HepG2 (cell line): Measurements from ENCODE around the gene JAKMIP3. TPM values are rescaled to one million over a fixed set of nuclear protein-coding genes. Genes with fewer than 3 reads are reported as not detected.

Source experiments
- ATAC-seq: fragments of 200-7000 bp; cut with Tn5 transposase; 3 replicates; pipeline ENCODE4 v1.9.1; 2020; ENCODE audit warnings: mild to moderate bottlenecking, moderate library complexity
- BruUV-seq: library from RNA; stranded (reverse); fragments of 400-500 nt; replicated peaks from 2 replicates; lab custom pipeline; 2021; lab: Mats Ljungman, UMichigan
- CTCF ChIA-PET: fragments of 300-600 bp; formaldehyde crosslinking; extraction: SDS; loops from one replicate; lab custom pipeline; 2021; ENCODE audit warnings: low total read pairs, inconsistent platforms, low intra/inter-chr PET ratio; lab: Yijun Ruan, JAX
- POLR2A ChIA-PET: fragments of 350-600 bp; sonication (Branson Sonifier 250); formaldehyde crosslinking; loops from one replicate; lab custom pipeline; 2020; ENCODE audit warnings: antibody characterized with exemption, inconsistent platforms; lab: Yijun Ruan, JAX
- DNase-seq: peaks from one replicate; pipeline ENCODE4 v3.0.0-alpha.2; 2015; ENCODE audit warnings: low spot score
- FAIRE-seq: peaks from 3 replicates; lab custom pipeline; 2011; peaks lifted over from hg19 to GRCh38; lab: Jason Lieb, UNC
- H2AFZ ChIP-seq: one replicate; pipeline ENCODE4 v1.6.1; 2011; ENCODE audit warnings: low read length, inconsistent platforms
- H3K27ac ChIP-seq: fragments of 300-600 bp; 3 replicates; pipeline ENCODE4 v1.8.0; 2011; ENCODE audit warnings: mixed run types, mild to moderate bottlenecking, mixed read lengths, low read length, inconsistent platforms; ENCODE audit not compliant: insufficient read depth; ENCODE audit errors: extremely low read length
- H3K27me3 ChIP-seq, 2 experiments: fragments of 200-600 bp in 1 of 2; 2 replicates in 1 of 2; 3 replicates in 1 of 2; pipeline versions ENCODE4 v1.6.0 to v1.8.0; 2011; ENCODE audit warnings: low read length in 2 of 2, mild to moderate bottlenecking in 2 of 2, moderate library complexity in 2 of 2, inconsistent platforms in 1 of 2; ENCODE audit not compliant: insufficient read depth in 2 of 2, control insufficient read depth in 1 of 2
- H3K36me3 ChIP-seq, 2 experiments: fragments of 200-600 bp in 1 of 2; replicated peaks in 1 of 2; 2 replicates in 1 of 2; 3 replicates in 1 of 2; pipeline versions ENCODE4 v1.5.1 to v1.8.0; 2011; ENCODE audit warnings: low read length in 2 of 2, inconsistent platforms in 1 of 2; ENCODE audit not compliant: insufficient read depth in 2 of 2, control insufficient read depth in 1 of 2
- H3K4me1 ChIP-seq: 2 replicates; pipeline ENCODE4 v1.5.1; 2012; ENCODE audit warnings: low read length, inconsistent platforms; ENCODE audit not compliant: insufficient read depth
- H3K4me2 ChIP-seq: 2 replicates; pipeline ENCODE4 v1.6.0; 2011; ENCODE audit warnings: low read depth, low read length, inconsistent platforms
- H3K4me3 ChIP-seq, 3 experiments: fragments of 200-600 bp in 1 of 3; sonication (generic), shearing (Covaris generic) in 1 of 3; replicated peaks in 1 of 3; 2 replicates each; pipeline ENCODE4 v1.5.1; 2011 to 2016; ENCODE audit warnings: low read length in 3 of 3, inconsistent platforms in 2 of 3, low read depth in 2 of 3, mild to moderate bottlenecking in 2 of 3, control low read depth in 1 of 3, mixed read lengths in 1 of 3; ENCODE audit not compliant: insufficient read depth in 1 of 3
- H3K79me2 ChIP-seq: one replicate; pipeline ENCODE4 v1.6.1; 2011; ENCODE audit warnings: low read length, inconsistent platforms; ENCODE audit not compliant: insufficient read depth
- H3K9ac ChIP-seq: 2 replicates; pipeline ENCODE4 v1.6.0; 2011; ENCODE audit warnings: mild to moderate bottlenecking, low read depth, low read length, inconsistent platforms; ENCODE audit not compliant: insufficient read depth
- H3K9me3 ChIP-seq: 2 replicates; pipeline ENCODE4 v1.5.1; 2012; ENCODE audit warnings: mild to moderate bottlenecking, low read length
- H4K20me1 ChIP-seq: 2 replicates; pipeline ENCODE4 v1.6.0; 2011; ENCODE audit warnings: inconsistent platforms, mild to moderate bottlenecking, low read length, moderate library complexity; ENCODE audit not compliant: insufficient read depth
- ARID4A ChIP-seq: sonication (generic); formaldehyde crosslinking; IDR thresholded peaks from 2 replicates; pipeline ENCODE4 v1.5.0; 2020; ENCODE audit warnings: mild to moderate bottlenecking, missing genetic modification reagents, borderline replicate concordance
- CBX1 ChIP-seq: IDR thresholded peaks from one replicate; pipeline ENCODE4 v1.6.1; 2016; ENCODE audit warnings: antibody characterized with exemption, low read depth
- CTCF ChIP-seq: sonication (generic); formaldehyde crosslinking; IDR thresholded peaks from 2 replicates; pipeline ENCODE4 v1.5.0; 2020; ENCODE audit warnings: mild to moderate bottlenecking, missing genetic modification reagents, moderate library complexity
- HMGXB3 ChIP-seq: sonication (generic); formaldehyde crosslinking; IDR thresholded peaks from 2 replicates; pipeline ENCODE4 v1.4.0; 2020; ENCODE audit warnings: missing genetic modification reagents, borderline replicate concordance
- RAD21 ChIP-seq: fragments of 450-650 bp; formaldehyde crosslinking; IDR thresholded peaks from 2 replicates; pipeline ENCODE4 v1.5.0; 2020; ENCODE audit warnings: mild to moderate bottlenecking
- SPEN ChIP-seq: sonication (generic); formaldehyde crosslinking; IDR thresholded peaks from 2 replicates; pipeline ENCODE4 v1.5.1; 2020; ENCODE audit warnings: low read depth, mild to moderate bottlenecking, missing genetic modification reagents
- STAG1 ChIP-seq: sonication (generic); formaldehyde crosslinking; IDR thresholded peaks from 2 replicates; pipeline ENCODE4 v1.4.0; 2020; ENCODE audit warnings: missing genetic modification reagents
- ZFP41 ChIP-seq: sonication (generic); formaldehyde crosslinking; IDR thresholded peaks from 2 replicates; pipeline ENCODE4 v1.4.0; 2020; ENCODE audit warnings: mild to moderate bottlenecking, missing genetic modification reagents, borderline replicate concordance
- ZNF788 ChIP-seq: sonication (generic); formaldehyde crosslinking; IDR thresholded peaks from 2 replicates; pipeline ENCODE4 v1.5.0; 2020; ENCODE audit warnings: mild to moderate bottlenecking, missing genetic modification reagents, borderline replicate concordance
- ZUFSP ChIP-seq: sonication (generic); formaldehyde crosslinking; IDR thresholded peaks from 2 replicates; pipeline ENCODE4 v1.9.0; 2021; ENCODE audit warnings: missing genetic modification reagents, mild to moderate bottlenecking, borderline replicate concordance
- WGBS: methylation state at CpG from one replicate; pipeline ENCODE4 v1.1.6; 2017; ENCODE audit warnings: low lambda C conversion rate; 5-methylcytosine and 5-hydroxymethylcytosine counted together
- in situ Hi-C: cut with HindIII; loops from 2 replicates; pipeline ENCODE4 v1.10.0; 2017; ENCODE audit warnings: low pct_unique_long_range_greater_than_20kb; ENCODE audit not compliant: extremely low pct_ligation_motif_present
- intact Hi-C: fragments of 100-400 bp; cut with micrococcal nuclease; formaldehyde crosslinking; loops from one replicate; pipeline ENCODE4 v1.10.0; 2022; ENCODE audit not compliant: unreplicated experiment
- polyA plus RNA-seq, 8 experiments: library from polyadenylated mRNA; depleted of rRNA in 3 of 8; stranded (reverse) in 7 of 8; unstranded in 1 of 8; fragments of >200 nt; fragmentation: Illumina TruSeq in 4 of 8; extraction: Trizol in 4 of 8; gene quantifications; 2 replicates each; pipeline versions ENCODE4 v1.2.1 to v1.2.3, GENCODE V29; 2011 to 2016; ENCODE audit warnings: low read depth in 4 of 8, missing spikeins in 1 of 8, mixed read lengths in 1 of 8; ENCODE audit not compliant: insufficient read depth in 1 of 8
- total RNA-seq, 5 experiments: library from RNA; depleted of rRNA; stranded (reverse); fragments of >200 nt; fragmentation: Illumina TruSeq; extraction: Trizol; gene quantifications; 2 replicates each; pipeline ENCODE4 v1.2.3, GENCODE V29; 2016; ENCODE audit warnings: low read depth in 1 of 5

Gene JAKMIP3
- total and polyA plus RNA-seq, 2 of the 13 experiments (the other 11 are each of a cell fraction or from before 2014, with no cell fraction given) = 0.03 to 0.11 TPM

- FAIRE-seq (no peak), DNase-seq (no peak)
- CTCF ChIA-PET = no interaction called here
Measured at GRCh38 chr10:132101529-132101928, 35.8 kb downstream of the JAKMIP3 start.

More at GRCh38 chr10:132101529-132101928, 35.8 kb downstream of the JAKMIP3 start:
- H3K4me3 ChIP-seq = no peak overlapping the region
- no peak for TF ChIP-seq RAD21 (CRISPR knock-in tag)
- TF ChIP-seq STAG1 (CRISPR knock-in tag) = peak; percentile 57
- peak; percentile 60 for TF ChIP-seq CTCF (CRISPR knock-in tag)
- no peak for TF ChIP-seq ZNF788
- TF ChIP-seq SPEN = no peak
- no peak for TF ChIP-seq CBX1
- no peak for TF ChIP-seq ARID4A (CRISPR knock-in tag)
- no peak for TF ChIP-seq ZFP41 (CRISPR knock-in tag)
- no peak for TF ChIP-seq HMGXB3 (CRISPR knock-in tag)
- TF ChIP-seq ZUFSP (CRISPR knock-in tag) = no peak
- H3K27me3 ChIP-seq = peaks cover 0 to 31% of the 10 kb centered on the region in 2 experiments; a peak in 2 of 5 replicates
- POLR2A ChIA-PET = no interaction called here
- ATAC-seq = peak; percentile 49; the same call in 2 of the 3 replicates
- no TSS peak for BruUV-seq
- no peak overlapping the region for H2AFZ ChIP-seq
- no peaks in the 10 kb centered on the region for H3K79me2 ChIP-seq
- no peak overlapping the region for H3K4me2 ChIP-seq
- no peak overlapping the region for H3K27ac ChIP-seq
- peaks cover 23% of the 10 kb centered on the region for H3K4me1 ChIP-seq
- H3K36me3 ChIP-seq = no peaks in the 10 kb centered on the region
- no peaks in the 10 kb centered on the region for H3K9me3 ChIP-seq
- H4K20me1 ChIP-seq = no peaks in the 10 kb centered on the region
- 19% methylated on average over 10 of the region's 10 CpGs for WGBS
- H3K9ac ChIP-seq = no peak overlapping the region
- intact Hi-C loops (no loop called here), in situ Hi-C loops (no loop called here)
